ENCODE data around the gene TEAD3.

TEAD3 gene

DNA sequence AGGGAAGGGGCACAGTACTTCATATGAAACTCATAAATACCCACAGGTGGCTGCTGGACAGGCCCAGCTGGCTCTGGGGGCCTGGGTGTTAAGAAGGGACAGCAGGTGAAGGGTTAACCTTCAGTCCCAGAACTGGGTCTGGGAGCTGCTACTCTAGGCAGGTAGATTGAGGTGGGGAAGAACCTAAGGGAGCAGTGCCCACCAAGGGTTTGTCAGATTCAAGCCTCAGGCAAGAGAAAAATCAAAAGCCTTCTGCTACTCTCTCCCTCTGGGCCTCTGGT lies 23.1 kb downstream of the TEAD3 start:
- no peak for FAIRE-seq

DNA sequence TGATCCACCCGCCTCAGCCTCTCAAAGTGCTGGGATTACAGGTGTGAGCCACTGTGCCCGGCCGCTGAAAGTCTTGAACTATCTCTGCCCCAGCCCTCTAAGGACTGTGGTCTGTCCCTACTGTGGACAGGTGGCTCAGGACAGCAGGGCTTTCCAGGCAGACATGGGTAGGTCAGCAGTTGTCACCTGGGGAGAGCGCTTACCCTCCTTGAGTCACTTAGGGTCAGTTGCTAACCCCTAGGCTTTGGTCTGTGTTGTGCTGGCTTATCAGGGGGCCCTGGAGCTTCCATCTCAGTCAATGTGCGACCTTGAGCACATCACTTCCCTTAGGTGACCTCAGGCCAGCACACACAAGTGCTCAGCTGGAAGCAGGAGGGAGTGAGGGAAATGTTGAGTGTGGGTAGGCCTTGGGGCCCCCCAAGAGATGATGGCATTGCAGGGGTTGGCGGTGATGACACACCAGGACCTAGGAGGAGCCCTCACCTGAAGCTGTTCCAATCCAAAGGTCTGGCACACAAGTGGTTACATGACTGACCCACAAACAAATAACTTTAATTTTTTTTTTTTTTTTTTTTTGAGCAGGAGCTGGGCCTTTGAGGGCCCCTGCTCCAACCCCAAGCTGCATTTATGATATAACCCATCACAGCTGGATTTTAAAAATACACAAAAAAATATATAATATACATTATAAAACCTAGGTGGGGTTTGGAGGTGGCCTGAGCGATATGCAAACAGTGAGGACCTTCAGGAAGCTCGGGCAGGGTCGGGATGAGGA lies 23.6 kb downstream of the TEAD3 start:
- no peak for FAIRE-seq

GRCh38 chr6:35471836-35472345 lies 25.0 kb downstream of the TEAD3 start:
- FAIRE-seq = peak; percentile 8

GRCh38 chr6:35470663-35471120 lies 26.2 kb downstream of the TEAD3 start:
- no peak for FAIRE-seq

GRCh38 chr6:35469751-35470662 lies 26.9 kb downstream of the TEAD3 start:
- no peak for FAIRE-seq

- no peak for FAIRE-seq
Measured at GRCh38 chr6:35468980-35469750, 27.7 kb downstream of the TEAD3 start.

GRCh38 chr6:35468181-35468979 lies 28.5 kb downstream of the TEAD3 start, which contains the start of gene RPL10A:
RPL10A (plus strand) TSS chr6:35468401; CDS start chr6:35468435, 34 bp downstream.
- FAIRE-seq = no peak

- FAIRE-seq = no peak
Measured at GRCh38 chr6:35465646-35466045, 31.2 kb downstream of the TEAD3 start.

DNA sequence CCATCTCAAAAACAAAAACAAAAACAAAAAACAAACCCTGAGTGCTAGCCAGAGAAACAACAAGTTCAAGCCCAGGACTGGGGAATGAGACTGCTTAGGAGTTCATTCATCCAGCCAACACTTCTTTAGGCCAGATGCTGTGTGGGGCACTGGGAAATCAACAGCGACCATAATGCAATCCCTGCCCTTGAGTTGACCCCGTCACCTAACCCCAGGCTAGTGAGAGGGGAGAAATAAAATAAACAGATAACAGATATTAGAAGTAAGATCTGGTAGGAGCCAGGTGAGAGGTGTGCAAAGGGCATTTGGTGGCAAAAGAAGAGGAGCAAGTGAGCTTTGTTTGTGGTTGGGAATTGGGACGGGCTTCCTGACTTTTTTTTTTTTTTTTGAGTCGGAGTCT lies 33.6 kb downstream of the TEAD3 start:
- FAIRE-seq = no peak

GRCh38 chr6:35461270-35461669 lies 35.6 kb downstream of the TEAD3 start:
- FAIRE-seq = no peak

GRCh38 chr6:35457907-35458306 lies 39.0 kb downstream of the TEAD3 start:
- FAIRE-seq = no peak

- FAIRE-seq = no peak
Measured at GRCh38 chr6:35454391-35455110, 42.3 kb downstream of the TEAD3 start.

- FAIRE-seq = no peak
Measured at GRCh38 chr6:35453236-35453635, 43.6 kb downstream of the TEAD3 start.

- FAIRE-seq = no peak
Measured at GRCh38 chr6:35452183-35453090, 44.4 kb downstream of the TEAD3 start, which contains the start of gene FANCE. FANCE (plus strand) TSS chr6:35452338; CDS start chr6:35452546, 208 bp downstream.

DNA sequence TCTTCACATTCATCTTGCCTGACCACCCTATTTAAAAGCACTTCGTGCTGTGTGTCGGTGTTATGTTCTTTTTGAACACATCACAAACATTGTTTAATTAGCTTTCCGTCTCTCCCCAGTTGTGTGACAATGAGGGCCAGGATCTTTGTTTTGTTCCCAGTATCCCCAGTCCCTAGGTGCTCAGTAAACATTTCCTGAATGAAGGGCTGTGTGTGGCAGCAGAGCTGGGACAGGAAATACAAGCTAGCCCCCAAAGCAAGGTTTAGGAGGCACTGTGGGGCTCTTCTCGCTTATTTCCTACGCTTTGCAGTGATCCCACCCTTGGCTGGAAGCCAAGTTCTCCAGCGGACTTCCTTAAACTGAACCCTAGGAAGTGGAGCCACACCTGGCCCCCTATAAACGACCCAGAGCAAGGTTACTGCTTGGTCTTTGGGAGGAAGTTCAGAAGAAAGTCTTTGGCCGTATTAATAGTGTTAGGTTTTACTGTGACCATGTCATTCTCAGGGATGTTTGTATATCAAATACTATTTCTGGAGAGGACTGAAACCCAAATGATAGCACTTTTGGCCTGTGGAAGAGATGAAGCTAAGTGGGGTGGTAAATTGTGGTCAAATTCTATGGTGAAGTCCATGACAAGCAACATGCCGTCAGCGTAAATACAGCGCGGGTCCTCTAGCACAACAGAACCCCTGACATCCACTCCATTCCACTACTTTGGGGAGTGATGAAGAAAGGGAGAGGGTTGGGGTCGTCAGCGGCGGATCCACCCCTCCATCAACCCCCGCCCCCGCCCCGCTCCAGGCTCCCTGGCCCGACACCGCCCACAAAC lies 45.3 kb downstream of the TEAD3 start:
- FAIRE-seq = no peak

- FAIRE-seq = peak; percentile 85
Measured at GRCh38 chr6:35449287-35449881, 47.5 kb downstream of the TEAD3 start.

- no peak for FAIRE-seq
Measured at GRCh38 chr6:35448191-35448590, 48.7 kb downstream of the TEAD3 start.

DNA sequence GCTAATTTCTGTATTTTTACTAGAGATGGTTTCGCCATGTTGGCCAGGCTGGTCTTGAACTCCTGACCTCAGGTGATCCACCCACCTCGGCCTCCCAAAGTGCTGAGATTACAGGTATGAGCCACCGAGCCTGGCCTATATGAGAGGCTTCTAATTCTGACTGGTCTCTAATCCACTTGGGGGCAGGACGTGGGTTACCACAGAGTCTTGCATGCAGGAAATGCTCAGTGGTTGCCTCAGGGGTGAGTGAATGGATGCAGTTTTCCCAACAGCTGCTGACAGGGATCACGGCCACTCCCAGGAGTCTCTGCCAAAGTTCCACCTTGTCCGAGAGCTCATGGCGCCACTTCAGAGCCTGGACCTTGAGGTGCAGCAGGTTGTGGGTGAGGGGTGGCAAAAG lies 51.2 kb downstream of the TEAD3 start:
- FAIRE-seq = no peak

Data from G401.6 (cell line).